H4 (cell line): ENCODE results near the gene SNX10. TPM values are rescaled to one million over a fixed set of nuclear protein-coding genes. Genes with fewer than 3 reads are reported as not detected.
"Not testable (repeated sequence)": the region's sequence is repeated elsewhere in the genome, so short reads cannot be mapped to it uniquely, and the experiment has no call there.

Experiments used
- DNase-seq: peaks from one replicate; pipeline ENCODE4 v3.0.0-alpha.2; 2015; ENCODE audit warnings: low spot score
- total RNA-seq: library from RNA; depleted of rRNA; stranded (reverse); fragments of >200 nt; shearing (Covaris generic); gene quantifications from 2 replicates; pipeline ENCODE4 v1.2.3, GENCODE V29; 2014; rRNA removed

Gene SNX10, protein sequence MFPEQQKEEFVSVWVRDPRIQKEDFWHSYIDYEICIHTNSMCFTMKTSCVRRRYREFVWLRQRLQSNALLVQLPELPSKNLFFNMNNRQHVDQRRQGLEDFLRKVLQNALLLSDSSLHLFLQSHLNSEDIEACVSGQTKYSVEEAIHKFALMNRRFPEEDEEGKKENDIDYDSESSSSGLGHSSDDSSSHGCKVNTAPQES
- total RNA-seq: 28.3 and 38.2 TPM in 2 replicates

DNA sequence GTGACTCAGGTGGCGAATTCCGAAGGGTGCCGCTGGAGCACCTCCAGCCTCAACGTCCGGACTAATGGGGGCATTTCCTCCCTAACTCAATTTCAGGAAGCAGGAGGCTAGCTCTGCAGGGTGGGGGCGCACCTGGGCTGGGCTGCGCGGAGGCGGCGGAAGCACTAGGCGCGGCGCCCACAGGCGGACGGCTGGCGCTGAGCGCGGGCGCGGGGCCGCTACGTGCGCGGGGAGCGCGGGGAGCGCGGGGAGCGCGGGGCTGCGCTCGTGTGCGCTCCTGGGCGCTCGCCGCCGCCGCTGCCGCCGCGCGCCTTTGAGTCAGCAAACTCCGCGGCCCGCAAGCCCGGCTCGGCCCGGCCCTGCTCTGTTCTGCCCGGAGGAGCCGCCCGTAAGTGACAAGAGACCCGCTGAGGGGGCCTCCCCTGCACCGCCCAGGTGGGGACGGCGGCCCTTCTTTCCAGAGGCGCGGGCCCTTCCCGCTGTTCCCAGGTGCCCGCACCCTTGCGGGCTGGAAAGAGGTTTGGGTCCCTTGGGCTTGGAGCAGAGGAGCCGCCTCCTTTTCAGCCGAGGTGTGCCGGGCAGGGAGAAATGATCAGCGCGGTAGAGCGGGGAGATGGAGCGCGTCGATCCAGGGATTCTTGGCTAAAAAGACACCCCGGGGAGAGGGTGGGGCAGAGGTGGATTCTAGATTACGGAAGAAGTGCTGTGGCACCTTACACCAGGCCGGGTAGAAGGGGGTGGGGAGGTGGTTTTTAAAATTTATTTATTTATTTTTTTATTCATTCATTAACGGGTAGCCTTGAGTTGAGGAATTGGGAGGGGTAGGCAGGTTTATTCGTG lies at the start of gene SNX10:
TSS of gene SNX10 (plus strand) at position 164 of the 840 bp plus-strand sequence. CDS start 54,581 bp downstream, outside the sequence.
- DNase-seq: peak; percentile 80

DNA sequence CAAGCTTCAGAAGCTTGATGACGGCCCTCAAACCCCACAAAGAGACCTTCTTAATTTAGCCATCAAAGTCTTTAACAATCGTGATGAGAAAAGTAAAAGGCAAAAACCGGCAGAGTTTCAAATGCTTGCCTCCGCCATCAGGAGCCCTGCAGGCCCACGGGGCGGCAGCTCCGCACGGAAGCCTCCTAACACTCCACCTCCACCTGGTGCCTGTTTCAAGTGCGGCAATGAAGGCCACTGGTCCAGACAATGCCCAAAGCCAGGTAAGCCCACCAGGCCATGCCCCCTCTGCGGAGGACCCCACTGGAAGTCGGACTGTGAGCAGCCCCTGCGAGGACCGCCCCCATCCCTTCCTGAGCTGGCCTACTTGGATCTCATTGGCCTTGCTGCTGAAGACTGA lies 46.5 kb upstream of the SNX10 start:
- DNase-seq: no peak

DNA sequence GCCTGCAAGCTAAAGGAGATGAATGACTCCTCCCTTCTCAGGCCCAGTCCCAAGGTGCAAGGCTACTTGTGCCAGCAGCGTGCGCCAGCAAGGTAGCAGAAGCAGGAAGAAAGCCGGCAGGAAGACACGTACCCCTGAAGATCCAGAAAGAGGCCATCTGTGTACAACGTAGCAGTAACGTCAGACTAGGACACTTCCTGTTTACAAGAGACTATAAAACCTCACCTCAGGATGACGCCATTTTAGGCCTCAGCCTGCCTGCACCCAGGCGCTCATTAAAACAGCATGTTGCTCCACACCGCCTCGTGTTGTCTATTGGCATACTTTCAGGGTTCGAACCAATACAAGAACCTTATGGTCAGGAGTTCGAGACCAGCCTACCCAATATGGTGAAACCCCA lies 41.4 kb upstream of the SNX10 start:
- DNase-seq: no peak

DNA sequence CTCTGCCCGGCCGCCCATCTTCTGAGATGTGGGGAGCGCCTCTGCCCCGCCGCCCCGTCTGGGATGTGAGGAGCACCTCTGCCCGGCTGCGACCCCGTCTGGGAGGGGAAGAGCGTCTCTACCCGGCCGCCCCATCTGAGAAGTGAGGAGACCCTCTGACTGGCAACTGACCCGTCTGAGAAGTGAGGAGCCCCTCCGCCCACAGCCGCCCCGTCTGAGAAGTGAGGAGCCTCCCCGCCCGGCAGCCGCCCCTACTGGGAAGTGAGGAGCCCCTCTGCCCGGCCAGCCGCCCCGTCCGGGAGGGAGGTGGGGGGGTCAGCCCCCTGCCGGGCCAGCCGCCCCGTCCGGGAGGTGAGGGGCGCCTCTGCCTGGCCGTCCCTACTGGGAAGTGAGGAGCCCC lies 29.8 kb upstream of the SNX10 start:
- DNase-seq: not testable (repeated sequence)

DNA sequence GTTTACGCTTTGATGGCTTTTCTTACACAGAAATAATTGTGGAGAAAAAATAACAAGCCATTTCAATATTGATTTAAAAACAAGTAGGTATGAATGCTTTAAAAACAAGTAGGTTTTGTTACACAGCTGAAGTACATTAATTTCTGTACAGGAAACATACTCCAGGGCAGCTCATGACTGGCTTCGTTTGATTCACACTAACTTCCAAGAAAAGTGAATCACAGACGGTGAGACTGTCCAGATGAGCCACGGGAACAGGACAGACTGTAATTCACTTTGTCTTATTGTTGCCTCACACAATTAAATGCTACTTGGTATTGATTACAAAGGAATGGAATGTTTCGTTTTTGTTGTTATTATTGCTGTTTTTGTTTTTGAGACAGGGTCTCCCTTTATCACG lies 26.6 kb upstream of the SNX10 start:
- no peak for DNase-seq

- DNase-seq: no peak
Measured at GRCh38 chr7:26265499-26266075, 26.1 kb upstream of the SNX10 start.

GRCh38 chr7:26267601-26268166 lies 24.0 kb upstream of the SNX10 start:
- no peak for DNase-seq

- DNase-seq: no peak
Measured at GRCh38 chr7:26275213-26275612, 16.4 kb upstream of the SNX10 start.

DNA sequence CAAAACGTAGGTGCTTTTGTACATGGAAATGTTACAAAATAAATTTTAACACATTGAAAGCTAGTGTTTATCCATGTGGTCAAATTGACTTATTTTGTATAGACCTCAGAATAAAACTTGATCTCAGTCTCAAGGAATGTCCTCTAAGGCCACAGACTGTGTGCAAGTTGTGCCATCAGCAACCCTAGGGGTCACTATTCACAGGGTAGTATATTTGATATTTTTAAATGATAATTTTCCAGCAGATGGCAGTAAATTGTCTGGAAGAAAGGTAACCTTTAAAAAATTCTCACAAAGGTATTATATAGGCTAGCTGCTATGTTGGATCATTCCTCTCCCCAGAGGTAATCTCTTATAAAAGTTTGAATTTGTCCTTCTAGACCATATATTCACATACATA lies 12.9 kb upstream of the SNX10 start:
- peak; percentile 77 for DNase-seq

GRCh38 chr7:26279405-26279804 lies 12.3 kb upstream of the SNX10 start:
- peak; percentile 53 for DNase-seq

DNA sequence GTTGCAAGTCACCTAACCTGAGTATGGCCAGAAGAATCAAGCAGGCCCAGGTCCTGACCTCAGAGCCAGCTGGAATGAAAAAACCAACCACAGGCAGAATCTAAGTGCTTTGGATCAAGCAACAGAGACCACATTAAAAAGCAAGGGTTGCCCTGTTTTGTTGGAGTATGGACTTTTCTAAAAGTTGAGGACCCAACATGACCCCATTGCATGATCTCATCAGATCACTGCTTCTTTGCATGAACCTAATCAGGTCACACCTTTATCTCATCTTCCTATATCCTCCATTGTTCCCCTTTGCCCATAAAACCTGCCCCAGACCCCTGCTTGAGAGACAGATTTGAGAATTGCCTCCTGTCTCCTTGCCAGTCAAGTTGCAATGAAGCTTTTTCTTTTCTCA lies 11.6 kb upstream of the SNX10 start:
- no peak for DNase-seq

DNA sequence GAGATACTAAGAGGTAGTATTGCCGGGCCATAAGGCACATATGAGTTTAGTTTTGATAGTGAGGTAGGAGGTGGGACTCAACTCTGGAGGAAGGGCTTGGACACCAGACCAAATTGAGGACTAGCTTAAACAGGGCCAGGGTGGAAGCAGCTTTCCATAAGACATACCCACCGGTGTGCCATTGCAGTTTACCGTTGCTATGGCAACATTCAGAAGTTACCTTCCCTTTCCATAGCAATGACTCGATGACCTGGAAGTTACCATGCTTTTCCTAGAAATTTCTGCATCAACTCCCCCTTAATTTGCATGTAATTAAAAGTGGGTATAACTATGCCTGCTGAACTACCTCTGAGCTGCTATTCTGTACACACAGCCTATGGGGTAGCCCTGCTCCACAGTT lies 10.9 kb upstream of the SNX10 start:
- no peak for DNase-seq

- no peak for DNase-seq
Measured at GRCh38 chr7:26284477-26284876, 7.2 kb upstream of the SNX10 start.

DNA sequence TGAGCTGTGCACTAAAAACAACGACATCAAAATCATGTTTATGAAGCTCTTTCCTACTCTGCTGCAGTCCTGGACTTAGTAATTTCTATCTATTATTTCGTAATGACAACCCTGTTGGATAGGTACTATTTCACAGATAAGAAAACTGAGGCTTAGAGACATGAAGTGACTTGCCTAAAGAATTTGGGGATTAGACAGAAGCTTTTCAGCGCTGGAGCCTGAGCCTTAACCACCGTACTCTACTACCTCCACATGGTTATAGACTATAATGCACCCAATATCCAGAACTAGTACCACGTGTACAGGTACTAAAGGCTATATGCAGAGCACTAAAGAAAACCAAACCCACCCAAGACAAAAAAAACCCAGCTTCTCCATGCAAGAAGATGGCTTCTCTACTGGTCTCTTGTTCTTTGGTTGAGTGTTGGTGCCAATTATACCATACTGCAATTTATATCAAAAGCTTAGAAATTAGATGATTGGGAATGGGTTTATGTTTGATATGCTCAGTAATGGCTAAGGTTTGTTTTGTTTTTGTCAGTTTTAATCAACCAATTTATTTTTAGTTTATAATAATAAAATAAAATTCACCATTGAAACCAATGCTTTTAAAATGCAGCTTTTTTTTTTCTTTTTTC lies 6.5 kb upstream of the SNX10 start:
- DNase-seq: no peak

DNA sequence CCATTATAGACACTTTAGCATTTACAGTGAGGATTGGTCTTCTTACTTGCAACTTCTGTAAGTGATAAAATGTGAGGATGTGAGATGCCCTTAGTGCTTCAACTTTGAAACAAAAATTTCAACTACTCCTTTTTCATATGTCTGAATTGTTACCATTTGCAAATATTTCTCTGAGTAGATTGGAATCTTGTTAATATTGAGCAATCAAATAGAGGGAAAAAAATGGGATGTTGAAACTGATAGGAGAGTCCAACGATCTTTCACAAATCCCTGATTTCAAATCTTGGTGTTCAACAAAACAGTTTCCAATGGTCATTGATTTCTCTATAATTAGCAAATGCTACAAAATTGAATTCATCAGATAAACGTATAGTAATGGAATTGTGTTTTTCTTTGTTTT lies 5.5 kb upstream of the SNX10 start:
- DNase-seq: no peak

DNA sequence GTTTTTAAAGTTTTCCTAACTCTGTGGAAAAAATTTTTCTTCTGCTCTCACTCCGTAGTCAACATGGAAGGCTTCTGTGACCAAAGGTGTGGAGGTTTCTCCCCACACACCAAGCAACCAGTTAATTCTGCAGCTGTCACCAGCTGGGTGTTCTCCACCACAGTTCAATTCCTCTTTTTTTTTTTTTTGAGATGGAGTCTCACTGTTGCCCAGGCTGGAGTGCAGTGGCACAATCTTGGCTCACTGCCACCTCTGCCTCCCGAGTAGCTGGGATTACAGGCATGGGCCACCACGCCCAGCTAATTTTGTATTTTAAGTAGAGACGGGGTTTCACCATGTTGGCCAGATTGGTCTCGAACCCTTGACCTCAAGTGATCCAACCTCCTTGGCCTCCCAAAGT lies 3.5 kb upstream of the SNX10 start:
- DNase-seq: not testable (repeated sequence)

GRCh38 chr7:26291251-26291650 lies 411 bp upstream of the SNX10 start:
- no peak for DNase-seq

- DNase-seq: no peak
Measured at GRCh38 chr7:26292768-26293560, 1.3 kb downstream of the SNX10 start.

DNA sequence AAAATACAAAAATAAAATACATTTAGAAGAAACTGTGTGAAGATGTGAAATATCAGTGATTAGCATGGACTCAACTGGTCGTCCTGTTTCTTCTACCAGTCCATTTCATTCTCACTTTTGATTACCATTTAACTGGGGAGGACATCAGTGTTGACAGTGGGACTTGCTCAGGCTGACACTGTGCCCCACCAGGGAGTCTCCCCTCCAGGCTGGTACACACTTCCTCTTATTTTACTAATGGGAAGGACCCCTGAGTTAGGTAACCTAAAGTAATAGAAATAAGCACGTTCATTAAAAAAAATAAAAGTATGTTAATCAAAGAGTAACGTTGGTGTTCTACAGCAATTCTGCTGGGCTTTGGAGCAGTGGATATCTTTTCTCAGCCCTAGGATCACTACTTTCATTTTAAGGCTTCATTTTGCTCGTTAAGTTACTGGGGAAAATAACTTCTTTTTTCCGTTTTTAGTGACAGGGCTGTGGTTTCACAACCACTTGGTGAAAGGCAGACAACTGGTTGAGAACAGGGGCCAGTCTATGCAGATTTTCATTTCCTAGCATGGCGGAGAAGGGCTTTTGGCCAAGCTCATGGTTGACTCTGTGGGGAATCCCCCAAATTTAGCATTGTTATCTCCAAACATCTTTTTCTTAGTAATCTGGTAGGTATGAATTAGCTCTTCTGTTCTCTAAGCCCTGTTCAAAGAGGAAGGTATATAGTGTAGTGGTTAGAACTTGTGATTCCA lies 2.1 kb downstream of the SNX10 start:
- no peak for DNase-seq

GRCh38 chr7:26295015-26295414 lies 3.4 kb downstream of the SNX10 start:
- no peak for DNase-seq

DNA sequence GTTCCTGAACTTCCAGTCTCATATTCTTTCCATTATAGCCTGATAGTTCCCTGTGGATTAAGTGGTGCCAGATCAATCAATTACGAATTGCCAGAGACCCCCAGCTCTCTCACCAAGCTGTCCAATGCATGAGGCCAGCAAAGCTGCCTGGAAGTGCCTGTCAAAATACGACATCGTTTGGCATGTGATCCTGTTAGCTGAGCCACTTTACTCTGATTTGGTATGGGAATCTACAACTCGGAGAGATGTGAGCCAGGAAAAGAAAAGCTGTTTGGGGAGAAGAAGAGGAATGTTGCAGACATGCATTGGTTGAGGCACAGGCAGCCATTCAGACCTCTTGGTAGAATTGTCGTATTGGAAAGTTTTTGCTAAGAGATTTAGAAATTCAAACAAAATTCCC lies 3.9 kb downstream of the SNX10 start:
- DNase-seq: no peak
